ENCODE measurements around the gene GHSR. TPM values are rescaled to one million over a fixed set of nuclear protein-coding genes. Genes with fewer than 3 reads are reported as not detected.

GHSR gene
- total RNA-seq, 2 experiments from 2014 or later: not detected

DNA sequence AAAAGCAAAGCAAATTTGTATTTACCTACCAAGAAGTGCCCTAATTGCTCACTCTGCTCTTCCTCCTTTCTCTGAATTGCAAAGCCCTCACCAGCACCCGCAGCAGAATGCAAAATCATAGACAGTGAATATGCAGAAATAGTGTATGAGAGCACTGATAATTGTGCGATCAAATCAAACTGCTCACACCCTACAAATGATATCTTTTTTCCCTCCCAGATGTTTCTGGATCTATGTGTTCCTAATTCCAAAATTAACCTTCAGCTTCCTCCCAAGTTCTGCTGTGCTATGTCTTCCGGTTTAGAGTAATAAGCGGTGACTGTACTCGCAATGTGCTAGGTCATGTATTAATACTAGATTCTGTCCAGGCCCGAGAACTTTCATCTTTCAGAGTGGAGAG, 3.4 kb downstream of the GHSR start:
- no peak for TF ChIP-seq EZH2phosphoT487 (IDR thresholded peaks at IDR 0.05; ENCODE audit: borderline replicate concordance, low read depth, low read length)
- no peaks in the 10 kb centered on the region for H4K20me1 ChIP-seq (ENCODE audit: insufficient read depth, low read length)
- BruUV-seq (replicated peaks): no TSS peak
- intact Hi-C loops (cut with micrococcal nuclease; ENCODE audit: unreplicated experiment): loop anchor here (10.0 kb wide), 1 partner anchor 670 kb away; no protein-coding TSS in a partner anchor
- CTCF ChIA-PET (ENCODE audit: unreplicated experiment): no interaction called here
- no peaks in the 10 kb centered on the region for H3K9me2 ChIP-seq (ENCODE audit: insufficient read depth, low read length)
- H3K79me2 ChIP-seq (ENCODE audit: insufficient read depth, low read depth, low read length): no peaks in the 10 kb centered on the region
- H3K4me1 ChIP-seq (ENCODE audit: insufficient read depth, low read length, poor library complexity, severe bottlenecking): no peaks in the 10 kb centered on the region
- no peaks in the 10 kb centered on the region for H3K9me3 ChIP-seq (ENCODE audit: low read length)
- H3K36me3 ChIP-seq (ENCODE audit: insufficient read depth, low read length): no peaks in the 10 kb centered on the region
- no peak overlapping the region for H3K4me2 ChIP-seq (ENCODE audit: low read length)
- no peak overlapping the region for H3K27ac ChIP-seq (ENCODE audit: low read depth, low read length, poor library complexity, severe bottlenecking)
- no peak for DNase-seq (ENCODE audit: low spot score)
- no peak overlapping the region for H2AFZ ChIP-seq (ENCODE audit: low read length)
- no peak overlapping the region for H3K4me3 ChIP-seq (ENCODE audit: low read depth, low read length, poor library complexity, severe bottlenecking)
- POLR2A ChIA-PET: interaction anchor here (0.6 kb wide), 1 partner anchor 199 kb away, joined by 3 read pairs; no protein-coding TSS in a partner anchor

DNA sequence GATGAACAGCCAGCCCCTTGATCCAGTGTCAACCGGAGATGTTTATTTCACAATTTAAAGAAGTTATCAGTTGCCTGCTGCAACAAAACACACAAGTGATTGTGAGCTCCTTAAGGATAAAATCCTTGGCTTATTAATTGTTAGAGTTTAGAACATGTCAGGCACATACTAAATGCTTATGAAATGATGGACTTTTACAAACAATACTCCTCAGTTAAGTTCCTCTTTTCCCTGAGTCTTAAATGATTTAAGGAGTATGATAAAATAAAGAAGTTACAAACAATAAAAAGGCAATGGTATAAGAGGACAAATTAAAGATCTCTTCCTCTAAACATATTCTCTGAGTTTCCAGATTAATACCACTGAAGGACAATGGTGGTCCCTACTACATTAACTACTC, 5.7 kb downstream of the GHSR start:
- CTCF ChIA-PET (ENCODE audit: unreplicated experiment): no interaction called here
- DNase-seq (ENCODE audit: low spot score): no peak
- H3K9me2 ChIP-seq (ENCODE audit: insufficient read depth, low read length): no peaks in the 10 kb centered on the region
- H3K4me1 ChIP-seq (ENCODE audit: insufficient read depth, low read length, poor library complexity, severe bottlenecking): no peaks in the 10 kb centered on the region
- no peaks in the 10 kb centered on the region for H4K20me1 ChIP-seq (ENCODE audit: insufficient read depth, low read length)
- H3K36me3 ChIP-seq (ENCODE audit: insufficient read depth, low read length): no peaks in the 10 kb centered on the region
- no peak overlapping the region for H3K4me3 ChIP-seq (ENCODE audit: low read depth, low read length, poor library complexity, severe bottlenecking)
- H3K27ac ChIP-seq (ENCODE audit: low read depth, low read length, poor library complexity, severe bottlenecking): no peak overlapping the region
- no peaks in the 10 kb centered on the region for H3K79me2 ChIP-seq (ENCODE audit: insufficient read depth, low read depth, low read length)
- H3K4me2 ChIP-seq (ENCODE audit: low read length): no peak overlapping the region
- no peak for TF ChIP-seq EZH2phosphoT487 (IDR thresholded peaks at IDR 0.05; ENCODE audit: borderline replicate concordance, low read depth, low read length)
- TF ChIP-seq, protein P1, sequence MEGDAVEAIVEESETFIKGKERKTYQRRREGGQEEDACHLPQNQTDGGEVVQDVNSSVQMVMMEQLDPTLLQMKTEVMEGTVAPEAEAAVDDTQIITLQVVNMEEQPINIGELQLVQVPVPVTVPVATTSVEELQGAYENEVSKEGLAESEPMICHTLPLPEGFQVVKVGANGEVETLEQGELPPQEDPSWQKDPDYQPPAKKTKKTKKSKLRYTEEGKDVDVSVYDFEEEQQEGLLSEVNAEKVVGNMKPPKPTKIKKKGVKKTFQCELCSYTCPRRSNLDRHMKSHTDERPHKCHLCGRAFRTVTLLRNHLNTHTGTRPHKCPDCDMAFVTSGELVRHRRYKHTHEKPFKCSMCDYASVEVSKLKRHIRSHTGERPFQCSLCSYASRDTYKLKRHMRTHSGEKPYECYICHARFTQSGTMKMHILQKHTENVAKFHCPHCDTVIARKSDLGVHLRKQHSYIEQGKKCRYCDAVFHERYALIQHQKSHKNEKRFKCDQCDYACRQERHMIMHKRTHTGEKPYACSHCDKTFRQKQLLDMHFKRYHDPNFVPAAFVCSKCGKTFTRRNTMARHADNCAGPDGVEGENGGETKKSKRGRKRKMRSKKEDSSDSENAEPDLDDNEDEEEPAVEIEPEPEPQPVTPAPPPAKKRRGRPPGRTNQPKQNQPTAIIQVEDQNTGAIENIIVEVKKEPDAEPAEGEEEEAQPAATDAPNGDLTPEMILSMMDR (conservative IDR thresholded peaks at IDR 0.05; ENCODE audit: low read length): no peak
- H2AFZ ChIP-seq (ENCODE audit: low read length): no peak overlapping the region
- intact Hi-C loops (cut with micrococcal nuclease; ENCODE audit: unreplicated experiment): loop anchor here (10.0 kb wide), 1 partner anchor 668 kb away; no protein-coding TSS in a partner anchor
- BruUV-seq (replicated peaks): no TSS peak
- H3K9me3 ChIP-seq (ENCODE audit: low read length): no peaks in the 10 kb centered on the region
- POLR2A ChIA-PET: interaction anchor here (0.6 to 1.4 kb wide), 3 partner anchors 10 to 1412 kb away, joined by 3 to 6 read pairs (median 4); no protein-coding TSS in a partner anchor

DNA sequence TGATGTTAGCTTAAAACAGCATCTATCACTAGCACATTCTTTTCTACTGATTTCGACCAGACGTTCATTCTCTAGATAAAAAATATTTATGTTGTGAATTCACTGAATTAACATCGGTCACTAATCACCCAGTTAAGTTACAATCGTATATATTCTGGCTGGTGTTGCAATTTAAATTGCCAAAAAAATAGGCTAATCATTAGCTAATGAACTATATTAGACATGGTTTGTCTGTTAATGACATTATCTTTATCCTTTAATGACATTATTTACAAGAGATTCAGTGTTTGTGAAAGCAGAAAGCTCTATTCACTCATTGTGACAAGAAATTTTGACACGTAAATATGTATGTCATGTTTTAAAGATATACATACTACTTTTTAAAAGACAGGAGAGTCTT, 6.7 kb downstream of the GHSR start:
- Histone ChIP-seq H2AFZ (ENCODE audit: low read length) (no peak overlapping the region), H3K4me3 (ENCODE audit: low read depth, low read length, poor library complexity, severe bottlenecking) (no peak overlapping the region), H3K79me2 (ENCODE audit: insufficient read depth, low read depth, low read length) (no peaks in the 10 kb centered on the region), H3K27ac (ENCODE audit: low read depth, low read length, poor library complexity, severe bottlenecking) (no peak overlapping the region), H3K4me2 (ENCODE audit: low read length) (no peak overlapping the region), H3K9me3 (ENCODE audit: low read length) (no peaks in the 10 kb centered on the region), H3K4me1 (ENCODE audit: insufficient read depth, low read length, poor library complexity, severe bottlenecking) (no peaks in the 10 kb centered on the region), H3K36me3 (ENCODE audit: insufficient read depth, low read length) (no peaks in the 10 kb centered on the region), H3K9me2 (ENCODE audit: insufficient read depth, low read length) (no peaks in the 10 kb centered on the region), H4K20me1 (ENCODE audit: insufficient read depth, low read length) (no peaks in the 10 kb centered on the region)
- intact Hi-C loops (cut with micrococcal nuclease; ENCODE audit: unreplicated experiment): loop anchor here (10.0 kb wide), 1 partner anchor 667 kb away; no protein-coding TSS in a partner anchor
- no peak for DNase-seq (ENCODE audit: low spot score)
- no TSS peak for BruUV-seq (replicated peaks)
- no peak for TF ChIP-seq EZH2phosphoT487 (IDR thresholded peaks at IDR 0.05; ENCODE audit: borderline replicate concordance, low read depth, low read length)
- TF ChIP-seq, protein P1 (conservative IDR thresholded peaks at IDR 0.05; ENCODE audit: low read length): no peak
- ChIA-PET CTCF (ENCODE audit: unreplicated experiment) (no interaction called here), POLR2A (no interaction called here)

Data from OCI-LY7 (cell line).